ENCODE data around the gene ANAPC7. TPM values are rescaled to one million over a fixed set of nuclear protein-coding genes. Genes with fewer than 3 reads are reported as not detected.

The ANAPC7 gene
- total and polyA plus RNA-seq, 4 donors: 27.3 to 49.9 (median 41.9) TPM

GRCh38 chr12:110338754-110339153, 64.8 kb downstream of the ANAPC7 start:
- WGBS, 2 donors: 82 to 87% methylated on average over 3 of the region's 3 CpGs
- Histone ChIP-seq H3K4me1 (ENCODE audit: control insufficient read depth in 5 of 5, insufficient read depth in 5 of 5, low read length in 5 of 5) (peaks cover 0 to 11% (median 0%) of the 10 kb centered on the region in 5 donors), H3K4me3 (no peak overlapping the region), H3K9me3 (ENCODE audit: control insufficient read depth in 4 of 4, insufficient read depth in 3 of 4, low read length in 3 of 4) (no peaks in the 10 kb centered on the region), H3K27me3 (ENCODE audit: control insufficient read depth in 3 of 3, insufficient read depth in 3 of 3, low read length in 2 of 3) (no peaks in the 10 kb centered on the region), H3K36me3 (ENCODE audit: control insufficient read depth in 4 of 4, insufficient read depth in 4 of 4, low read length in 4 of 4) (peaks cover 58 to 79% (median 67%) of the 10 kb centered on the region in 4 donors), H3K27ac (ENCODE audit: low read depth in 1 of 2, low read length in 1 of 2) (no peak overlapping the region), H3K9ac (ENCODE audit: insufficient read depth in 1 of 2, low read length in 2 of 2) (no peak overlapping the region)
- TF ChIP-seq CTCF (IDR thresholded peaks at IDR 0.05; ENCODE audit: control extremely low read depth, extremely low read depth): no peak
- no peak for DNase-seq
- ATAC-seq (ENCODE audit: insufficient read depth, low FRiP score): no peak

- Histone ChIP-seq H3K4me1 (ENCODE audit: control insufficient read depth in 5 of 5, insufficient read depth in 5 of 5, low read length in 5 of 5) (peaks cover 0 to 11% (median 0%) of the 10 kb centered on the region in 5 donors), H3K9ac (ENCODE audit: insufficient read depth in 1 of 2, low read length in 2 of 2) (no peak overlapping the region), H3K9me3 (ENCODE audit: control insufficient read depth in 4 of 4, insufficient read depth in 3 of 4, low read length in 3 of 4) (no peaks in the 10 kb centered on the region), H3K27ac (ENCODE audit: low read depth in 1 of 2, low read length in 1 of 2) (no peak overlapping the region), H3K27me3 (ENCODE audit: control insufficient read depth in 3 of 3, insufficient read depth in 3 of 3, low read length in 2 of 3) (no peaks in the 10 kb centered on the region), H3K36me3 (ENCODE audit: control insufficient read depth in 4 of 4, insufficient read depth in 4 of 4, low read length in 4 of 4) (peaks cover 57 to 77% (median 63%) of the 10 kb centered on the region in 4 donors), H3K4me3 (no peak overlapping the region)
- 93 to 94% methylated on average over 11 of the region's 11 CpGs for WGBS, 2 donors
- no peak for TF ChIP-seq CTCF (IDR thresholded peaks at IDR 0.05; ENCODE audit: control extremely low read depth, extremely low read depth)
- ATAC-seq (ENCODE audit: insufficient read depth, low FRiP score) (no peak), DNase-seq (no peak)
These were observed 65.4 kb downstream of the ANAPC7 start for GRCh38 chr12:110337912-110338710.

GRCh38 chr12:110335481-110336045, 67.9 kb downstream of the ANAPC7 start:
- no peak overlapping the region for H3K9ac ChIP-seq (ENCODE audit: insufficient read depth in 1 of 2, low read length in 2 of 2)
- H3K36me3 ChIP-seq (ENCODE audit: control insufficient read depth in 4 of 4, insufficient read depth in 4 of 4, low read length in 4 of 4): peaks cover 46 to 67% (median 64%) of the 10 kb centered on the region in 4 donors
- no peak overlapping the region for H3K4me3 ChIP-seq
- TF ChIP-seq CTCF (IDR thresholded peaks at IDR 0.05; ENCODE audit: control extremely low read depth, extremely low read depth): no peak
- ATAC-seq (ENCODE audit: insufficient read depth, low FRiP score) (no peak), DNase-seq (no peak)
- H3K9me3 ChIP-seq (ENCODE audit: control insufficient read depth in 4 of 4, insufficient read depth in 3 of 4, low read length in 3 of 4): no peaks in the 10 kb centered on the region
- H3K27ac ChIP-seq (ENCODE audit: low read depth in 1 of 2, low read length in 1 of 2): no peak overlapping the region
- peaks cover 0 to 11% (median 0%) of the 10 kb centered on the region in 5 donors for H3K4me1 ChIP-seq (ENCODE audit: control insufficient read depth in 5 of 5, insufficient read depth in 5 of 5, low read length in 5 of 5)
- H3K27me3 ChIP-seq (ENCODE audit: control insufficient read depth in 3 of 3, insufficient read depth in 3 of 3, low read length in 2 of 3): no peaks in the 10 kb centered on the region
- 73 to 82% methylated on average over 4 of the region's 4 CpGs for WGBS, 2 donors

Measured in lung (tissue), 12 donors.